HG03139 (cell line): Measurements from ENCODE around the gene TP53INP2.
"Not testable (repeated sequence)": the region's sequence is repeated elsewhere in the genome, so short reads cannot be mapped to it uniquely, and the experiment has no call there.

Experiments
- ATAC-seq: cut with Tn5 transposase; IDR thresholded peaks from one replicate; pipeline ENCODE4 v1.9.1; 2021; ENCODE audit not compliant: unreplicated experiment

Gene TP53INP2

DNA sequence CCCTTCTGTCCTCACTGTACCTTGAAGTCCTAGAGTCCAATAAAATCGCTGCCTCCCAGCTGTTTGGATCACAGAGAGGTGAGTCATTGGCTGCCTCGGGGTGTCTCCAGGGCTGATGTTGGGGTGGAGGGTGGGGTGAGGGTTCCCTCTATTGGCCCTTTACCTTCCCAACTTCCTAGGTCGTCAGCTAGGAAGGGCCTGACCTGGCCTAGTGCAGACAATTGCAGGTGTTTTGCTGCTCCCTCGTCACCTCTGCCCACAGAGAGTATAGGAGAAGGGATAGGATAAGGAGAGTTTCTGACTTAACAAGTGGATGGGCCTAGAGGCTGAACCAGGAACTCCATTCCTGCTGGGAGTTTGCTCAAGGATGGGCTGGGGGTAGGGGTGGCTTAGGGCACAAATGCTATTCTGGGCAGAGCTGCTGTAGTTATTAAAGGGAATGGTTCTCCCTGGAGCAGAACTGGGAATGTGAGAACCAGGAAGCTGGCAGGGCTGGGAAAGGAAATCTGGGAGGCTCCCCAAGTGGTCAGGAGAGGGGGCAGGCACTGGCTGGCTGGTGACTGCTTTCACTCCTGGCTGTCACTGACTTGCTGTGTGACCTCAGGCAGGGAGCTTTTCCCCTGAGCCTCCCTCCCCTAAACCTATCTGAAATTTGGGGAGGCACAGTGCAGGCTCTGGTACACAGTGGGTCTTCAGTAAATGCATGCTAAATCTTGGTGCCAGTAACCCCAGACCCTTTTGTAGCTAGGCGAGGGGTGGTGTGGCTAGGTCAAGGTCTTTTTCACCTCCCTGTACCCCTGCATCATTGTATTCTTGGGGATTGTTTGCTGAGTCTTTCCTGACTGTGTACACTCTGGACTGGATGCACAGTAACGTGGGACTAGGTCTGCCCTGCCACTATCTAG, 1.5 kb downstream of the TP53INP2 start:
- ATAC-seq = no peak

DNA sequence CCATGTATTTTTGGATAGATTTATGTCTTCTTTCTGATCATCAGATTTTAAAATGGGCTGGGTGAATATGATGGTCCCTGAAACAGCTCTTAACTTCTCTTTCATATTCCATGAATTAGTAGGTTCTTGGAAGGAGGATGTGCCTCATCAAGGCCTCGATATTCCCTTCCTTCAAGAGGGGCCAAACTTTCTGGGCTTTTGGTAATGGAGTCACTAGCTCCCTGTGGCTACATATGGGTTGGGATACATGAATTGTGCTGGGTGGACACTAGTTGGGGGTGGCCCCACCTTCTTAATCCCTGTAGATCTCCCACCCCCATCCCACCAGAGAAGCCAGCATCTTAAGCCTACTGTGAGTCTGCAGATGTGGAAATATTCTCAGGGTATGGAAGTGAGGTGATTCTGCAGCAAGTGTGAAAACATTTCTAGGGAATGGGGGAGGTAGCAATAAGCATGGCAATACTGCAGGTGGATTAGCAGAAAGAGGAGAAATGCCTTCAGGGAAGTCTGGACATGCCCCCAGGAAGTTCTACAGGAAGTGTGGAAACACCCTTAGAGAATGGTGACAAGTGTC, 2.2 kb downstream of the TP53INP2 start:
- no peak for ATAC-seq

DNA sequence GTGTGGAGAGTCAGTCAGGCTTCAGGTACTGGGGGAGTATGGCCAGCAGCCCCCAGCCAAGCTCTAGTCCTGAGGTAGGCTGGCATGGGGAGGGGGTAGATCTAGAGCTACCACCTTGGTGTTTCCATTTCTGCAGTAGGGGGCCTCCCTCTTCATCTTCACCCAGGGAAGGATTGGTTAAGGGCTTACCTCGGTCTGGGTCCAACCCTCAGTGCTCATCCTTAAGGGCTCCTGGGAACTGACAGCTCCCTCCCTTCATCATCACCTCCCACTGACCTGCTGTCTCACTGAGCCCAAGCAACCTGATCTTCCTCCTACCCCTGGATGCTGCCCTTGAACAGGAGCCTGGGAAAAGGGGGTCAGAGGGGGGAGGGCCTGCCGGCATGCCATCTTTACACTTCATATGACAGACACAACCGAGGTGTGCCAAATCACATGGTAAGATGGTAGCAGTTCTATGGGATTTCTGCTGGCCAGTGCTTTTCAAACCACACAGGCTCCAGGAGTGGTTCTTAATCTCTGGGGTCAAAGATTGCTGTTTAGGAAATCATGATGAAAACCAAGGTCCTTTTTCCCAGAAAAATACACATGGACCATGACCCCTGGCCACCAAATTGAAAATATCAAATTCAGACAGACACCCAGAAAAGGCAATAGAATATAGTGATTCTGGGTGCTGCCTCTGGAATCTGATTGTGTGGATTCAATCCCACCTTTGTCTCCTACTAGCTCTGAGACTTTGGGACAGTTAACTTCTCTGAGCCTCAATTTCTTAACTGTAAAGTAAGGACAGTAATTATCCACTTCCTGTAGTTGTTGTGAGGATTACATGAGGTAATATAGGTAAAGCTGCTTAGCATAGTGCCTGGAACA, 3.0 kb downstream of the TP53INP2 start:
- ATAC-seq = no peak

DNA sequence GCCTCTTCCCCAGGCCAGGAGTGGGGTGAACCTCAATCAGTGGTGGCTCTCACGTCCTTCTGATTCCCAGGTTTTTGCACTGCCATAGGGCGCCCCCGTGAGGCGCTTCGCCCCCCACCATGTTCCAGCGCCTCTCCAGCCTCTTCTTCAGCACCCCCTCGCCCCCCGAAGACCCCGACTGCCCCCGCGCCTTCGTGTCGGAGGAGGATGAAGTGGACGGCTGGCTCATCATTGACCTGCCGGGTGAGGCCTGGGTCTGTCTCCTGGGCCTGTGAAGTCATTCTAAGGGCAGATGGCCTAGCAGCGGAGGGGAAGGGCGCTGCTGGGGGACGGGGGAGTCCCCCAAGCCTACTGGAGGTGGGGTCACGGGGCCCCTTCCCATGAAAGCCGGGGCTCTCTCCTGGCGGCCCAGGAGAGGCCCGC, 4.5 kb downstream of the TP53INP2 start:
- no peak for ATAC-seq

DNA sequence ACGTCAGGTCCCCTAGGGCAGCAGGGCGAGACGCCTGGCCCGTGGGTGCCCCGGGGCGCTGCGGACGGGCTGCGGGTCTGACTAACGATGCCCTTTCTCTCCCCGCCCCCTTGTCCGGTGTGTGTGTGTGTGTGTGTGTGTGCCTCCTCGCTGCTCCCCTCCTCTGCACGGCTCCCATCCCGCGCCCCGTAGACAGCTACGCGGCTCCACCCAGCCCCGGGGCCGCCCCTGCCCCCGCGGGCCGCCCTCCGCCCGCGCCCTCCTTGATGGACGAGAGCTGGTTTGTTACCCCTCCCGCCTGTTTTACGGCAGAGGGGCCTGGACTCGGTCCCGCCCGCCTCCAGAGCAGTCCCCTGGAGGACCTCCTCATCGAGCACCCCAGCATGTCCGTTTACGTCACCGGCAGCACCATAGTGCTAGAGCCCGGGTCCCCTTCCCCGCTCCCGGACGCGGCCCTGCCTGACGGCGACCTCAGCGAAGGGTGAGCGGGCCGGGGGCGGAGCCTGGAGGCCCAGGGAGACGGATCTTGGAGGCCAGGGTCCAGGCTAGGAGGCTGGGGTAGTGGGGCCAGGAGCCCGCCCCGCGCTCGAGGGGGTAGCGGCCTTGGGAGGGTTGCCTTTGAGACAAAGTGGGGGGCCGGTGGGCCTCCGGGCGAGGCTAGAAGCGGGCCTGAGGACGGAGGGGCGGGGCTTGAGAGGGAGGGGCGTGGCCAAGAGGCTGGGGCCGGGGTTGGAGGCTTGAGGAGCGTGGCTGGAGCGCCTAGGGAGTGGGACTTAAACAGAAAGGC, 5.1 kb downstream of the TP53INP2 start:
- peak; percentile 41 for ATAC-seq

DNA sequence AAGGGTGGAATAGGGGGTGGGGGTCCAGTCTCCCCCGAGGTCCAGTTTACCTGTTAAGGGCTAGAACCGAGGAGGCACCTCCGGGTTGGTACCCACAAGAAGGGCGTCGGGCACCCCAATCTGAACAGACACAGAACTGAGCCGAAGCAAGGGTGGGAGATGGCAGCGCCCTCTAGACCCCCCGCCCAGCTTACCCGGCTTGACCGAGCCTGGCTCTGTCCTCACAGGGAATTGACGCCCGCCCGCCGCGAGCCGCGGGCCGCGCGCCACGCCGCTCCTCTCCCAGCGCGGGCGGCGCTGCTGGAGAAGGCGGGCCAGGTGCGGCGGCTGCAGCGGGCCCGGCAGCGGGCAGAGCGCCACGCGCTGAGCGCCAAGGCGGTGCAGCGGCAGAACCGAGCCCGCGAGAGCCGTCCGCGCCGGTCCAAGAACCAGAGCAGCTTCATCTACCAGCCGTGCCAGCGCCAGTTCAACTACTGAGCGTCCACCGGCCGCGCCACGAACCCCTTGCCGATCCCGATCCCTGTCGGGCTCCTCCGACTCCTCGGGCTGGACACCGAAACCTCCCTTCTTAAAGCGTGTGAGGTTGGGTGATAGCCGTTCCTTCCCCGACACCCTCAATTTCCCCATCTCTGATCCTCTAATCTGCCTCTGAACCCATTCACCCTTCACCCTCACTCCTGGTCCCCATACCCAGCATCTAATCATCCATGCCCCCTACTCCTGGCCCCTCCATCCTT, 5.9 kb downstream of the TP53INP2 start:
- peak; percentile 36 for ATAC-seq

DNA sequence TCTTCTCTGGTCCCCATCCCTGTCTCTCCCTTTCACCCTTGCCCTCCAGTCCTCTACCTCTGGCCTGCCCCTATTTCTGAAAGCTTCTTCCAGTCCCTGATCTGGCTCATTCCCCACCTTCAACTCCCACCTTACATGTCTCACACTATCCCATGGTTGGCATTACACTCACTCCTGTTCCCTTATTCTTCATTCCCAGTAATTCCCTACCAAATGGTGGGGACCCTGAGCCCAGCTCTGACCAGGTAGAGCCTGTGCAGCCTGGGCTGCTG, 6.4 kb downstream of the TP53INP2 start:
- ATAC-seq = no peak

DNA sequence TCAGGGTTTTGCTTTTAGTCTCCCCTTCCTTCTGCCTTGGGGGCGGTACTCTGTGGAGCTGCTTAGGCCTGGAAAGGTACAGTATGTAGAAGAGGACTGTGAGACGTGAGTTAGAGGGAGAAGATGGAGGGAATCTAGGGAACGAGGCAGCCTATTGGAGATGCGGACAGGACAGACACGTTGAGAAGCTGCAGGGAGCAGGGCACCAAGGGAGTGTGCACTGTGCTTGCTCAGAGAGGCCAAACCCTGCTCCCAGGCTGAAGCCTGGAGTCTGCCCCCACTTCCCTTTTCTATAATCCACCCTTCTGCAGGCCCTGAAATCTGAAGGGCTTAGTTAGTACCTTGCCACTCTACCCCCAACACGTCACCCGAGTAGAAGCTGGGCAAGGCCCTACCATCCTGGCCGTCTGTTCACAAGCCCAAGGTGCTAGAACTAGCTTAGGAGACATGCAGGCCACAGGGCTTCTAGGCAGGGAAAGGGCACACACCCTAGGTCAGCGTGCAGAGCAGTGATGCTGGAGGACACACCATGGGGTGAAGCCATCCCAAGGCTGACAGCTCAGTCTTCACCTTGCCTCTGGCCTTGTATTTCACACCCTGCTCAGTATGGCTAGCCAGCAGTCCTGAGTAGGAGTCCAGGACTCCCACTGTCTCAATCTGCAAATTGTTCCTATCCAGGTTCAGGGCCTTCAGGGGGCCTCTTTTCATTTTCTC, 6.9 kb downstream of the TP53INP2 start:
- ATAC-seq = no peak

DNA sequence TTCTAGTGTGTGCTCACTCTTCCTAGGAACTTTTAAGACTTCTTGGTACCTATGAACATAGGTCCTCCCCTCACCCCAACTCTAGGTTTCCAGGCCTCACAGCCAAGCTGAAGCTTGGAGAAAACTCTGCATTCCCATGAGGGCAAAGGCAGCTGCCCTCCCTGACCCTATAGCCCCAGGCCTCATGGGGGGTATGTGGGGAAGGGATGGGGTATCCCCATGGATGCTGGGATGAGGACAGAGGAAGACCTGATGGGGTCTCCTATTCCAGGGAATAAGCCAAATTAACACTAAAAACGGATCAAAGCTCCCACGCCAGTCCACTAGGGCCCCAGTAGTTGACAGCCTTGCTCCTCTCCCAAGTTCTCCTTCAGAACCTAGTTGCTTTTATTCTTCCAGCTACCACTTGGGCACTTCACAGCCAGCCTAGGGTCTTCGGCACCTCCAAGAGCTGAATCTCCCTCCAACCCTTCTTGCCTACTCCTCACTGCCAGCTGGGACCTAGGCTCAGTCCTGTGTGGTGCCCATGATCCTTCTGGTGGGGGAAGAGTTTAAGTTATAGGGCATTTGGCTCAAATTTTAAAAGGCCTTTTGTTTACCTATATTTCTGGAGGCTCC, 7.8 kb downstream of the TP53INP2 start:
- ATAC-seq = no peak

DNA sequence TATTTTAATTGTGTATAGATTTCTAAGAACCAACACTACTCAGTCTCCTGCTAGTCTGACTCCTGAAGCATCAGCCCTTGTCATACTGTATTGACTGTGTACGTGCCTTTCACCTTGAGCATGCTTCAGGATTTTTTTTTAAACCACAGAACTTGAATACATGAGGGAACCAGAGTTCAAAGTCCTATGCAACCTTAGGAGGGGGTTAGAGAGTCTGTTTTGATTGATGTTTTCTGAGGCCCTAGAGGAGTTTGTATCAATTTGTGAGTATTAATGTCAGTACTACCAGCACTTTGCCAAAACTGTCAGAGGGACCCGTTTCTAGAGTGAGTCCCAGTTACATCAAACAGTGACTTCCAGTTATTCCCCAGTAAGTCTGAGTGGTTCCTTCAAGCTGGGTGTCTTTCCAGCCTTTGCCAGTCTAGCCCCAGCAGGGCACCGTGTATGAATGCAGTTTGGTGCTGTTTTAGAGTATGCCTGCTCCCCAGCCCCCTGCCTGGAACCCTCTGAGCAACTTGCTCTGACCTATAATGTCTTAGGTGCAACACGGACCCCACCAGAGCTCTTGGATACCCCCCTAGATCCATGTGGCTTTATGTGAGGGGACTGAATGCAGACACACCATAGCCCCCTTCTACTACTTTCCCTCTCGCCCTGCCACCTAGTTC, 8.5 kb downstream of the TP53INP2 start:
- no peak for ATAC-seq

DNA sequence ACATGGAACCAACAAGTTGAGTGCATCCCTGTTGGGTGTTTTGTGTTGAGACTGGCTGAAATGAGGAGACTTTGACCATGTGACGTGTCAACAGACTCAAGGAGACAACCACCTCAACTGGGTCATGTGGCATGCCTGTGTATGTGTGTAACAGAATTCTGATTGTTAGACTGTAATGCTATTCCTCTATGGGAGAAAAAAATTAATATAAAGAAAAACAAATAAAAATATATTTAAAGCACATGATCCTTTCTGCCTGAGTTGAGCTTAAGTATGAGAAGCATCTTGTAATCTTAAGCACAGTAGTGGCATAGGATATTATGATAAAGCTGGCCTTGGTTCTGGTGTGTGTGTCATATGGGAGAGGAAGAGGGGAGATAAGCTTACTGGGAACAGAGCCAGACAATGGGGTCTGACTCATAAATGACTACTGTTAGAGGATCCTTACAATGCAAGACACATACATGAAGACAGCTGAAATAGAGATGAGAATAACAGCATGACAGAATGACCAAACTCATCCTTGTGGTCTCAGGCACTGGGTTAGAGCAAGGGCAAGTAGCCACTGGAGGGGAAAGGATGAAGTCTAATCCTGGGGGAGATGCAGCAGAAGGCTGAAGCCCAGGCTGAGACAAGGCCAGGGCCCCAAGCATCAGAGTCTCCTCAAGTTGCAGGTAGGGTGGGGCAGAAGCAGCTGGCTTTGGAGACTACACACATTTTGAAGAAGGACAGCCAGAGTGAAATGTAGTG, 9.2 kb downstream of the TP53INP2 start:
- no peak for ATAC-seq

DNA sequence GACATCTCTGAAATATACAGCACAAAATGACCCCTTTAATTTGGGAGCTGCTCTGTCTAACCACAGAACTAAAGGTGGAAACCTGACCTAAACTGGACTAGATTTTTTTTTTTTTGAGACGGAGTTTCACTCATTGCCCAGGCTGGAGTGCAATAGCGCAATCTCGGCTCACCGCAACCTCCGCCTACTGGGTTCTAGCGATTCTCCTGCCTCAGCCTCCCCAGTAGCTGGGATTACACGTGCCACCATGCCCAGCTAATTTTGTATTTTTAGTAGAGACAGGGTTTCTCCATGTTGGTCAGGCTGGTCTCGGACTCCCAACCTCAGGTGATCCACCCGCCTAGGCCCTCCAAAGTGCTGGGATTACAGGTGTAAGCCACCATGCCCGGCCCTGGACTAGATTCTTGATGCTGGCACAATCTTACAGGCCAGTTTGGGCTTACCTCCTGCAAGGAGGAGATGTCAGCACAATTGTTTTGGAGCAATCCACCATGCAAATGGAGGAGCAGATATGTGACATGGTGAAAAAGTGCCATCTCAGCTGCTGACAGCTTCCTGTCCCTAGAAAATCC, 9.9 kb downstream of the TP53INP2 start:
- ATAC-seq = not testable (repeated sequence)

DNA sequence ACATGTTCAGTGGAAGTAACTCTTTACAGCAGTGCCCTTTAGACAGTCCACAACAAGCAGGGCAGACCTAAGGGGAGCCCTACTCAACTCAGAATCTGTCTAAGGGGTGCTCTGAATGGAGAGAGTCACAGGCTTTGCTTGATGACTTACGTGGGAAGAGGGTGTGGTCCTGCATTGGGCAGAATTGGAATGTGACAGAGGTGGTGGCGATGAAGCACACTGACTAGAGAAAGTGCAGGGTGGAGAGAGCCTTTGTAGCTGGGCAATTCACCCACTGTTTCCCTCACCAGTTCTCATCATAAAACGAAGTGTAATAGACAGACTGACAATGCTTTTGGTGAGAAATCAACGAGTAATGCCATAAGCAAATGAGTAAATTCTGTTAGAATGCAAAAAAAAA, 11.2 kb downstream of the TP53INP2 start:
- ATAC-seq = no peak

DNA sequence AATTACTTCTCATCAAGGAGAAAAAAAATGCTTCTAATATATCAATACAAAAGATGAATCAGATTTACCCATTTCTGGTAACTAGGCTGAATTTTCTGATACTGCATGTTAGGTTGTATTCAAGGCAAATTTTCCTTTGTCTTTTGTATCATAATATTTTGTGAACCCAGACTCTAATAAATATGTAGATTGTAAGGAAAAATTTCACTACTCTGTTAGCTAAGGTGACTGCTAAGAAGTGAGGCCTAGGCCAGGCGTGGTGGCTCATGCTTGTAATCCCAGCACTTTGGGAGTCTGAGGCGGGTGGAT, 12.7 kb downstream of the TP53INP2 start:
- no peak for ATAC-seq

DNA sequence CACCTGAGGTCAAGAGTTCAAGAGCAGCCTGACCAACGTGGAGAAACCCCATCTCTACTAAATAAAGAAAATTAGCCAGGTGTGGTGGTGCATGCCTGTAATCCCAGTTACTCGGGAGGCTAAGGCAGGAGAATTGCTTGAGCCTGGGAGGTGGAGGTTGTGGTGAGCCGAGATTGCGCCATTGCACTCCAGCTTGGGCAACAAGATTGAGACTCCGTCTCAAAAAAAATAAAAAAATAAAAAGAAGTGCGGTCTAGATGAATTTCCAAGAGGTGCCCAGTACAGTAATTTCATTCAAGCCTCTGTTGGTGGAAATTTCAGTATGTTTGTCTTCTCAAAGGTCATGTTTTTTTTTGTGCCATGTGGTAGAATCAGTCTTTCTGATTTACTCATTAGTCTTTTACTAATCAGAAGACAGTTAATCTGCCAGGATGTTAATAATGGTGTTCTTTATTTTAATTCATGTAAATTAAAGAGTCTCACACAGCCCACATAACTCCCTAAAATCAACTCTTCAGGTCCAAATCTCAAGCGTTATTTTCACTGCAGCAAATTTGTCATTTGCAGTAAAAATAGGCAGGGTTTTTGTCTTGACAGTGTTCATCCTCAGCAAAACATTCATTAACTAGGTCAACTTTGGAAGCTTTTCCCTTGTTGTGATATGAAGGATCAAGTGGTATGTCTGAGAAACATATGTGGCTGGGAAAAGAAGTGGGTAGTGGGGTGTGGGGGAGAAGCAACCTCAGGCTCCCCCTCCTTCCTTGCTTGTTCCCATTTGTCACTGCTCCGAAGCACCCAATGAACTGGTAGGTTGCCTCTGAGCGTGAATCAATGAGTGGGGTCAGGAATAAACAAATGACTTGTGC, 13.3 kb downstream of the TP53INP2 start:
- no peak for ATAC-seq

DNA sequence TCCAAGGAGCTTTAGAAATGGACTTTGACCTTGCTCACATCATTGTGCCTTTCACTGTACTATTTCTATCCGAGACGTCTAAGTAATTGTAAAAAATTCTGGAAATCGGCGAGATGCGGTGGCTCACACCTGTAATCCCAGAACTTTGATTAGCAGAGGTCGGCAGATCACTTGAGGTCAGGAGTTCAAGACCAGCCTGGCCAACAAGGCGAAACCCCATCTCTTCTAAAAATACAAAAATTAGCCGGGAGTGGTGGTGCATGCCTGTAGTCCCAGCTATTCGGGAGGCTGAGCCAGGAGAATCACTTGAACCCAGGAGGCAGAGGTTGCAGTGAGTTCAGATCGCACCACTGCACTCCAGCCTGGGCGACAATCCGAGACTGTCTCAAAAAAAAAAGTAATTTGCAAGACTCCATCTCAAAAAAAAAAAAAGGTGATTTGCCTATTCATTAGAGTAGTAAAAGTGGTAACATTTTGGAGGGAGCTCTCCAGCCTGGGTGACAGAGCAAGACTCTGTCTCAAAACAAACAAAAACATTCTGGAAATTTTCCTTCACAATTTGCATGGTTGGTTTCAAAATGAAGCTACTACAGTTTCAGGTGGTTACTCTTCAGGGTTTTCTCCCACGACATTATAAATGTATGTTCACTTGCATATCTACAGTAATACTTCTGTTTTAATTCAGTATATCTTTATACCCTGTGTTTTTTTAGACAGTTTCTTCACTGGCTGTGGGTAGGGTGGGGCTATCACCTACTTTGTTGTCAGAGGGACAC, 15.3 kb downstream of the TP53INP2 start:
- peak; percentile 84 for ATAC-seq
